Activated CD4-positive, alpha-beta memory T cell treated with anti-CD3 and anti-CD28 coated beads for 36 hours (primary cell): ENCODE data around the gene ATL3. TPM values are rescaled to one million over a fixed set of nuclear protein-coding genes. Genes with fewer than 3 reads are reported as not detected.
"Not testable (repeated sequence)": the region's sequence is repeated elsewhere in the genome, so short reads cannot be mapped to it uniquely, and the experiment has no call there.

Experiments used
- CTCF ChIA-PET: fragments of 350-600 bp; sonication (Branson Sonifier 250); formaldehyde crosslinking; loops from one replicate; lab custom pipeline; 2021; ENCODE audit warnings: antibody characterized with exemption, inconsistent platforms; lab: Charles Lee
- POLR2A ChIA-PET: fragments of 350-600 bp; sonication (Branson Sonifier 250); formaldehyde crosslinking; loops from one replicate; lab custom pipeline; 2021; ENCODE audit warnings: antibody characterized with exemption; lab: Charles Lee
- DNase-seq: peaks from one replicate; pipeline ENCODE4 v3.0.0-alpha.2; 2020
- H3K27ac Mint-ChIP-seq: one replicate; pipeline ENCODE4 v1.8.0; 2021; ENCODE audit warnings: mixed read lengths
- H3K27me3 Mint-ChIP-seq: one replicate; pipeline ENCODE4 v1.8.0; 2021; ENCODE audit warnings: mixed read lengths
- H3K36me3 Mint-ChIP-seq: one replicate; pipeline ENCODE4 v1.8.0; 2021; ENCODE audit warnings: mixed read lengths
- H3K4me1 Mint-ChIP-seq: one replicate; pipeline ENCODE4 v1.8.0; 2021; ENCODE audit warnings: low read depth, mixed read lengths
- H3K4me3 Mint-ChIP-seq: one replicate; pipeline ENCODE4 v1.8.0; 2021; ENCODE audit warnings: mild to moderate bottlenecking, mixed read lengths
- H3K9me3 Mint-ChIP-seq: one replicate; pipeline ENCODE4 v1.8.0; 2021; ENCODE audit warnings: mixed read lengths
- intact Hi-C: fragments of 100-400 bp; cut with micrococcal nuclease; formaldehyde crosslinking; loops from one replicate; pipeline ENCODE4 v1.15.1; 2023
- total RNA-seq, 2 experiments: library from RNA; stranded (reverse); gene quantifications; one replicate each; pipeline ENCODE4 v1.2.3, GENCODE V29; 2021

The ATL3 gene
- total RNA-seq, 2 experiments from 2014 or later = 31.3 to 34.6 TPM

DNA sequence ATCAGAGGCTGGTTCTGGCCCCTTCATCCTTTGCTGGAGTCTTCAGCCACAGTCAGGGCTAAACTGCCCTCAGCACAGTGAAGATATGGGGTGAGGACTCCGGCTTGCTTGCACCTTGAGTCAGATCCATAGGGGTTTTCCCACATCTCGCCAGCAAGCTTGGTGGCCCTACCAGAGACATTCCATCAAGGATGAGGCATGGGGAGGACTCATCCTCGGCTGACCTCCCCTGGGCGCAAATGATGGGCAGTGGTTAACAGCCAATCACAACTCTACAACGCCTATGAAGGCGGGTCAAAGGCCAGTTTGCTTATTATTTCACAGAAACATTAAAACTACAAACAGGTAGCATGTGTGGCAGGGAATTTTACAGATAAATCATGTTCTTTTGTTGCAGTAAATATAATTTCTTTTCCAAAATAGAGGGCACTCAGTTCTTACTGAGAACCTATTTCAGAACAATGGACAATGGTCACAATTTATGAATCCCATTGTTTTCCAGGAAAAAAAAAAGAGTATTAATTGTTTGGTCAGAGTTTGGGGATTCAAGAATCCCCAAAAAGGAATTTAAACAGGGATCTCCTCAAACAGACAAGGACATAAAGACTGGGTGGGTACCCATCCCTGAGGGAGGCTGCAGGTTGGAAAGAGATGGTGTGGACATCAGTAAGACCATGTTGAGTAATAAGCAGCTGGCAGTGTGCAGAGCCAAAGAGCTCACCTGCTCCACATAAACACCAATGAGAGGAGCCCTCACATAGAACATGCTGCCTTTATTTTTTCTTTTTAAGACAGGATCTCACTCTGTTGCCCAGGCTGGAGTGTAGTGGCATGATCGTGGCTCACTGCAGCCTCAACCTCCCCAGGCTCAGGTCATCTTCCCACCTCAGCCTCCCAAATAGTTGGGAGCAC lies 71.7 kb downstream of the ATL3 start:
- DNase-seq = no peak
- Mint-ChIP-seq H3K9me3 (no peaks in the 10 kb centered on the region), H3K4me3 (no peak overlapping the region), H3K27me3 (no peaks in the 10 kb centered on the region), H3K27ac (no peak overlapping the region), H3K4me1 (peaks cover 8% of the 10 kb centered on the region), H3K36me3 (no peaks in the 10 kb centered on the region)
- CTCF ChIA-PET = no interaction called here
- intact Hi-C loops = no loop called here
- POLR2A ChIA-PET = no interaction called here

DNA sequence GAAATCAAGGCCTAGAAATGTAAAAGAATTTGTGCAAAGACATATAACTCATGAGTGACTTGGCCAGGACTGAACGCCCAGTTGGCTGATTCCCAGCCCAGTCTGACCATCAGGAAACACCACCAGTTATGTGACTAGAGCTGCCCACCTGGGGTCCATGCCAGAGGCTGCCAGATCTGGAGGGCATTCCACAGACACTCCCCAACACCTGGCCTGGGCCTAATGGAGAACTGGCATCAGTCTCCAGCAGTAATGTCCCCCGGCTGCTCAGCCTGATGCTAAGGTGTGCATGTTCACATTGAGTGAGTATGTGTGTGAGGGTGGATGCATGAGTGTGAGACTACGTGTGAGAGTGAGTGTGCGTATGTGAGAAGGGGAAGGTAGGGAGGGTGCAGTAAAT lies 72.6 kb downstream of the ATL3 start:
- no peak for DNase-seq
- Mint-ChIP-seq H3K27me3 (no peaks in the 10 kb centered on the region), H3K9me3 (no peaks in the 10 kb centered on the region), H3K4me3 (no peak overlapping the region), H3K4me1 (peaks cover 8% of the 10 kb centered on the region), H3K27ac (no peak overlapping the region), H3K36me3 (no peaks in the 10 kb centered on the region)
- intact Hi-C loops = no loop called here
- CTCF ChIA-PET = no interaction called here
- POLR2A ChIA-PET = no interaction called here

DNA sequence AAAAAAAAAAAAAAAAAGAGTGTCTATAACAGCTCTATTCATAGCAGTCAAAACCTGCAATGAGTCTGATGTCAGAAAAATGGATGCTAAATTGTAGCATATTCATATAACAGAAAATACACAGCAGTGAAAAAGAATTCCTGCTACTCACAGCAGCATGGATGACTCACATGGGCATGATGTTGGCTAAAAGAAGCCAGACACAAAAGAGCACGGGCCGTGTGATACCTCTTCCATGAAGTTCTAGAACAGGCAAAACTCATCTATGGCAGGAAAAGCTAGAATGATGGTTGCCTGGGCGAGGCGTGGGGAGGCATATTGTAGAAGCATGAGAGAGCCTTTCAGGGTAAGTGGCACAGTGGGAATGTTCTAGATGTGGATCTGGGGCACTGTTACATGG lies 75.9 kb downstream of the ATL3 start:
- intact Hi-C loops = no loop called here

DNA sequence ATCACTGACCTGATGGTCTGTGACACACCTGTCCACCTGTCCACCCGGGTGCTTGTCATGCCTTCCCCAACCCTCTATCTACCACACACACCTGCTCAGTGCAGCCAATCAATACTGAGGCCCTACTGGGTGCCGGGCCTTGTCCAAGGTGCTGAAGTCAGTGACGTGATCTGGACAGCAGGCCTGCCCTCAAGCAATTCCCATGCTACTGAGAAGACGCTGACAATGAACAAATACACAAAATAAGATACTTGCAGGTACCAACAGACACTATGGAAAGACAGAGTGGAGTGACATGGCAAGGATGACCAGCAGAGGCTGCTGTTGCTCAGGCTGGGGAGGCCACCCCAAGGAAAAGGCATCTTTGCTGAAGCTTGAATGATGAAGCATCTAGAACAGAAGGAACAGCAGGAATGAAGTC lies 78.2 kb downstream of the ATL3 start:
- DNase-seq = peak; percentile 23
- ChIA-PET POLR2A (no interaction called here), CTCF (interaction anchor here (1.0 to 1.6 kb wide), 3 partner anchors 10 to 114 kb away, joined by 3 to 4 read pairs (median 3); no protein-coding TSS in a partner anchor)
- H3K36me3 Mint-ChIP-seq = peaks cover 6% of the 10 kb centered on the region
- intact Hi-C loops = no loop called here
- no peaks in the 10 kb centered on the region for H3K4me1 Mint-ChIP-seq
- no peak overlapping the region for H3K4me3 Mint-ChIP-seq
- H3K9me3 Mint-ChIP-seq = no peaks in the 10 kb centered on the region
- no peak overlapping the region for H3K27ac Mint-ChIP-seq
- H3K27me3 Mint-ChIP-seq = no peaks in the 10 kb centered on the region

More for the DNA sequence above, 75.9 kb downstream of the ATL3 start:
- Mint-ChIP-seq H3K9me3 (no peaks in the 10 kb centered on the region), H3K27ac (no peak overlapping the region), H3K4me3 (no peak overlapping the region), H3K27me3 (no peaks in the 10 kb centered on the region), H3K36me3 (peaks cover 3% of the 10 kb centered on the region), H3K4me1 (no peaks in the 10 kb centered on the region)
- POLR2A ChIA-PET = no interaction called here
- CTCF ChIA-PET = no interaction called here
- DNase-seq = no peak

DNA sequence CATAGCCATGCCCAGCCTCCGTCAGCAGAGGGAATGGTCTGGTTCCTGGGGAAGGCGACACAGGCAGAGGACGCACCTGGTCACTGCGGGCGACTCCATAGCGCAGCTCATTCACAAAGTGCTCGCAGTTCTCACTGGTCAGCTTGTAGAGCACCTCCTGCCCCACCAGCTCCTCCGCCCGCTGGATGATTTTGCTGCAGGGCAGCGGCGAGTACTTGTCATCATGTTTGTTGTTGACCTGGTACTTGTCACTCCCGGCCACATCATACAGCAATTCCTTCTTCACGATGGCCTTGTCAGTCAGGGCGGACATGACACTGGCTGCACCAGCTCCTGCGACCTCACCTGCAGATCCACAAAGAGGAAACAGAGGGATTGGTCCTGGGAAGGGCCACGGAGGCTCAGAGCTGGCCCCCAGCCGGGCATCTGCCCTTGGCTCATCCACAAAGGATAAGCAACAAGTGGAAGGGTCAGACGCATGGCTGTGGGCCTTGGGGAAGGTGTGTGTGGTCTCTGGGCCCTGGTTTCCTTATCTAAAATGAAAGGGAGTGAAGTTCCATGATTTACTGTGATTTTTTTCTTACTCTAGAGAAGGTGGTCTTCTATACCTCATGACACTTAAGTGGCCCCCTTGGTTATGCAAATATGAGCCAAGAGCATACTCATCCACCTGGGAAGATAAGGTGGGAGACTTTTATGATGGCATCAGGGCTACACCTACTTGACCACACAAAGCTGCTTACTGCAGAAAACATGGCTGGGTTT lies 81.0 kb downstream of the ATL3 start:
- CTCF ChIA-PET = interaction anchor here (1.0 kb wide), 1 partner anchor 45 kb away, joined by 4 read pairs; no protein-coding TSS in a partner anchor
- no peak overlapping the region for H3K4me3 Mint-ChIP-seq

DNA sequence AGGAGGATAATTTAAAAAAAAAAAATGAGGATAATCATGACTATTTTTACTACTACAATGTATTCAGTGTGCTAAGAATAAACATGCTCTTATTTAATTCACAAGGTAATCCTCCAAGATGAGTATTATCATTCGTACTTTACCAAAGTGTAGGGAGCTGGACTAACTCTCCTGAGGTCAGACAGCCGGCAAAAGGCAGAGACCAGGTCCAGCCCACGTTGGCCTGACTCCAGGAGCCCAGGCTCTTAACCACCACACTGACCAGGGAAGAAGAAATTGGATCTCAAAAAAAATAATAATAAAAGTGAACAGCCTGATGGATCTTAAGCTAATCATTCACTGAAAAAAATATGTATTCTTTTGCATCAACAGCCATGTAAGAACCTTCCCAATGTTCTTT lies 82.2 kb downstream of the ATL3 start:
- Mint-ChIP-seq H3K27ac (no peak overlapping the region), H3K36me3 (peaks cover 9% of the 10 kb centered on the region), H3K4me3 (no peak overlapping the region), H3K9me3 (no peaks in the 10 kb centered on the region), H3K4me1 (no peaks in the 10 kb centered on the region), H3K27me3 (no peaks in the 10 kb centered on the region)
- no peak for DNase-seq
- CTCF ChIA-PET = no interaction called here
- POLR2A ChIA-PET = no interaction called here
- intact Hi-C loops = no loop called here

More for the DNA sequence above, 81.0 kb downstream of the ATL3 start:
- Mint-ChIP-seq H3K36me3 (peaks cover 9% of the 10 kb centered on the region), H3K27me3 (no peaks in the 10 kb centered on the region), H3K9me3 (no peaks in the 10 kb centered on the region), H3K27ac (no peak overlapping the region), H3K4me1 (no peaks in the 10 kb centered on the region)
- no peak for DNase-seq
- POLR2A ChIA-PET = no interaction called here
- intact Hi-C loops = no loop called here

DNA sequence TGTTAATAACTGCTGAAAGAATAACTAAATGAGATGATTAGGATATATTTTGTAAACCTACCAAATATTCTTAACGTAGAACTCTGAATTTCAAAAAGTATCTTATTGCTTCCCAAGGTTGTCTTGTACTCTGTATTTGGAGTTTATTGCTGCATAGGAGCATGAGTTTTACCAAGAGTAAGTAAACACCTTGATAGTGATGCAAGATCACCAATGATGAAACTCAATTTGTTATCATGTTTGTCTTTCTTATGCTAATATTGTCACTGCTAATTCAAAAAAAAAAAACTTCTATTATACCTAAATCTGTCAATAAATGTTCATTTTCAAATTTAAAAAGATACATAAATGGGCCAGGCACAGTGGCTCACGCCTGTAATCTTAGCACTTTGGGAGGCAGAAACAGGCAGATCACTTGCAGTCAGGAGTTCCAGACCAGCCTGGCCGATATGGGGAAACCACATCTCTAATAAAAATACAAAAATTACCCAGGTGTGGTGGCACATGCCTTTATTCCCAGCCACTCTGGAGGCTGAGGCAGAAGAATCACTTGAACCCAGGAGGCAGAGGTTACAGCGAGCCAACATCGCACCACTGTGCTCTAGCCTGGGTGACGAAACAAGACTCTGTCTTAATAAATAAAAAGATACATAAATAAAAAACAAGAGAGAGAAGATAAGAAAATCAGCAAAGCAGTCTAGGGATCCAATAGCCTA lies 84.6 kb downstream of the ATL3 start:
- Mint-ChIP-seq H3K36me3 (peaks cover 12% of the 10 kb centered on the region), H3K4me3 (no peak overlapping the region), H3K9me3 (peaks cover 9% of the 10 kb centered on the region), H3K27ac (no peak overlapping the region), H3K27me3 (no peaks in the 10 kb centered on the region), H3K4me1 (peaks cover 11% of the 10 kb centered on the region)
- intact Hi-C loops = no loop called here
- DNase-seq = no peak
- ChIA-PET CTCF (no interaction called here), POLR2A (no interaction called here)

DNA sequence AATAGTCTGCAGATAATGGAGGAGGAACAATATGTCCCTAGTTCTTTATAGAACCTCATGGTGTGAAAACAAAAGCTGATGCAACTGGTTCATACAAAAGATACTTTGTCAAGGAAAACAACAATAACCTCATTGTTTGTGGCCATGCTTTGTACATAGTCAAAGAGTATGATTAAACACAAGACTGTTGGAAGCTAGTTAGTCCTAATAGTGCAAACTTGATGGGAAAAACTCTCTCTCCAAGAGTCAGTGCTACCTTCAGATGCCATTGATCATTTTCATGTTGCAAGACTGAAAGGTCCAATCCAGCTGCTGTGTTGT lies 87.9 kb downstream of the ATL3 start:
- ChIA-PET POLR2A (no interaction called here), CTCF (interaction anchor here (0.6 to 1.1 kb wide), 4 partner anchors 9 to 103 kb away, joined by 3 to 4 read pairs (median 3); no protein-coding TSS in a partner anchor)
- intact Hi-C loops = no loop called here
- no peaks in the 10 kb centered on the region for H3K27me3 Mint-ChIP-seq
- H3K4me1 Mint-ChIP-seq = peaks cover 11% of the 10 kb centered on the region
- H3K27ac Mint-ChIP-seq = no peak overlapping the region
- H3K4me3 Mint-ChIP-seq = no peak overlapping the region
- DNase-seq = no peak
- peaks cover 25% of the 10 kb centered on the region for H3K36me3 Mint-ChIP-seq
- peaks cover 28% of the 10 kb centered on the region for H3K9me3 Mint-ChIP-seq

DNA sequence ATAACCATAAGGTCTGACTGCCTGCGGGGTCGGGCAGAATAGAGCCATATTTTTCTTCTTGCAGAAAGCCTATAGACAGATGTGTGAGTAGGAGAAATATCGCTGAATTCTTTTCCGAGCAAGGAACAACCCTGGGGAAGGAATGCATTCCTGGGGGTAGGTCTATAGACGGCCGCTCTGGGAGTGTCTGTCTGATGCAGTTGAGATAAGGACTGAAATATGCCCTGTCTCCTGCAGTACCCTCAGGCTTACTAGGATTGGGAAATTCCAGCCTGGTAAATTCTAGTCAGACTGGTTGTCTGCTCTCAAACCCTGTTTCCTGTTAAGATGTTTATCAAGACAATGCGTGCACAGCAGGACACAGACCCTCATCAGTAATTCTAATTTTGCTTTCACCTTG lies 90.0 kb downstream of the ATL3 start:
- Mint-ChIP-seq H3K4me1 (peaks cover 11% of the 10 kb centered on the region), H3K9me3 (peaks cover 28% of the 10 kb centered on the region), H3K36me3 (peaks cover 22% of the 10 kb centered on the region)
- H3K27ac Mint-ChIP-seq, intact Hi-C loops, H3K4me3 Mint-ChIP-seq, H3K27me3 Mint-ChIP-seq, CTCF ChIA-PET, POLR2A ChIA-PET, DNase-seq: not testable (repeated sequence)

DNA sequence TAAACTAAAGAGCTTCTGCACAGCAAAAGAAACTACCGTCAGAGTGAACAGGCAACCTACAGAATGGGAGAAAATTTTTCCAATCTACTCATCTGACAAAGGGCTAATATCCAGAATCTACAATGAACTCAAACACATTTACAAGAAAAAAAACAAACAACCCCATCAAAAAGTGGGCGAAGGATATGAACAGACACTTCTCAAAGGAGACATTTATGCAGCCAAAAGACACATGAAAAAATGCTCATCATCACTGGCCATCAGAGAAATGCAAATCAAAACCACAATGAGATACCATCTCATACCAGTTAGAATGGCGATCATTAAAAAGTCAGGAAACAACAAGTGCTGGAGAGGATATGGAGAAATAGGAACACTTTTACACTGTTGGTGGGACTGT lies 92.3 kb downstream of the ATL3 start:
- peaks cover 25% of the 10 kb centered on the region for H3K4me1 Mint-ChIP-seq
- CTCF ChIA-PET, DNase-seq: not testable (repeated sequence)

DNA sequence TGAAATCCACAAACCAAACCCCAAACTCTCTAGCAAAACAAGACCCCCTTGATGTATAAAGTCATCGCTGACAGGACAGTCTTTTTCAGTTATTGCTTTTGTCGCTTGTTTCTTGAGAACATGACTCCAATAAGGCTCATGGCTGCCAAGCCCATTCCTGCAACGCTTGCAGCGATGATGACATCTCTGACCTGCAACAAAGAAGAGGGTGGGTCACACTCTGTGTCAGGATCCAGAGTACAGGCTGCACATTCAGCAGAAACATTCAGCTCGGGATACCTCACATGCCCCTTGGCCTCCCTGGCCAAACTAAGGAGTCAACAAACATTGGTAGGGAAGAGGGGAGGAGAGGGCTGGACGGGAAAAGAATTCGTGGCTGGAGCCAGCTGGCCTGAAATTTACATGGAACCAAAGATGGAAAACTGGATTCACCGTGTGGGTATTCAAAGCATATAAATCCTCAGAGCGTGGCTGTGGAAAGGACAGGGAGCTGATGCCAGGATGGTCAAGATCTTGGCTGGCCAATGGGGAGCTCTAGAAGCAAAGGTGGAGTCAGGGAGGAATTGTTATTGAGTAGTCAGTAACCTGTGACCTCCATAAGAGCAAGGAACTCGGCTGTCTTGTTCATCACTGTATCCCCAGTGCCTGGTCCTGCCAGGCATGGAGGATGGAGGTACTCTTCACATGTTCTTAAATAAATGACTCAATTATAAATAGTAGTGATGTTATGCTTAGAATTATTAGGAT lies 96.1 kb downstream of the ATL3 start:
- no peak for DNase-seq
- Mint-ChIP-seq H3K9me3 (peaks cover 6% of the 10 kb centered on the region), H3K4me1 (peaks cover 16% of the 10 kb centered on the region), H3K27ac (peak overlapping the region; percentile 58), H3K36me3 (peaks cover 7% of the 10 kb centered on the region), H3K27me3 (no peaks in the 10 kb centered on the region), H3K4me3 (peak overlapping the region; percentile 66)
- intact Hi-C loops = no loop called here
- ChIA-PET CTCF (interaction anchor here (0.6 to 2.8 kb wide), 4 partner anchors 32 to 96 kb away, joined by 3 to 9 read pairs (median 3); no protein-coding TSS in a partner anchor), POLR2A (interaction anchor here (0.6 to 1.5 kb wide), 2 partner anchors 37 to 39 kb away, joined by 3 read pairs; partner anchors contain the start of gene PLAAT4)

More for the DNA sequence above, 92.3 kb downstream of the ATL3 start:
- H3K27ac Mint-ChIP-seq, H3K27me3 Mint-ChIP-seq, intact Hi-C loops, H3K4me3 Mint-ChIP-seq, POLR2A ChIA-PET: not testable (repeated sequence)
- Mint-ChIP-seq H3K9me3 (peaks cover 28% of the 10 kb centered on the region), H3K36me3 (peaks cover 22% of the 10 kb centered on the region)
